Measurements from ENCODE around the gene IL10RA.

IL10RA gene

GRCh38 chr11:117992136-117992535 is 5.9 kb downstream of the IL10RA start:
- no peak for DNase-seq (ENCODE audit: low spot score)

- DNase-seq (ENCODE audit: low spot score), result no peak
These were observed 6.4 kb downstream of the IL10RA start for GRCh38 chr11:117992620-117993019.

GRCh38 chr11:117993988-117994745 is 8.0 kb downstream of the IL10RA start:
- peak; percentile 66 for DNase-seq (ENCODE audit: low spot score)

- no peak for DNase-seq (ENCODE audit: low spot score)
These were observed 9.3 kb downstream of the IL10RA start for GRCh38 chr11:117995472-117995871.

GRCh38 chr11:117996058-117996457 is 9.9 kb downstream of the IL10RA start:
- DNase-seq (ENCODE audit: low spot score), result no peak

- DNase-seq (ENCODE audit: low spot score), result no peak
These were observed 11.2 kb downstream of the IL10RA start for GRCh38 chr11:117997406-117997805.

GRCh38 chr11:117997823-117998579 is 11.8 kb downstream of the IL10RA start:
- no peak for DNase-seq (ENCODE audit: low spot score)

- DNase-seq (ENCODE audit: low spot score), result no peak
These were observed 12.6 kb downstream of the IL10RA start for GRCh38 chr11:117998664-117999353.

GRCh38 chr11:117999354-117999993 is 13.3 kb downstream of the IL10RA start:
- DNase-seq (ENCODE audit: low spot score), result no peak

- no peak for DNase-seq (ENCODE audit: low spot score)
These were observed 14.1 kb downstream of the IL10RA start for GRCh38 chr11:118000067-118000849.

- DNase-seq (ENCODE audit: low spot score), result no peak
These were observed 14.6 kb downstream of the IL10RA start for GRCh38 chr11:118000850-118001228.

GRCh38 chr11:118001494-118001971 is 15.3 kb downstream of the IL10RA start:
- DNase-seq (ENCODE audit: low spot score), result no peak

GRCh38 chr11:118002010-118002540 is 15.9 kb downstream of the IL10RA start:
- DNase-seq (ENCODE audit: low spot score), result no peak

- DNase-seq (ENCODE audit: low spot score), result no peak
These were observed 16.6 kb downstream of the IL10RA start for GRCh38 chr11:118002541-118003423.

GRCh38 chr11:118003456-118003855 is 17.3 kb downstream of the IL10RA start:
- no peak for DNase-seq (ENCODE audit: low spot score)

- no peak for DNase-seq (ENCODE audit: low spot score)
These were observed 18.5 kb downstream of the IL10RA start for GRCh38 chr11:118004543-118005223.

GRCh38 chr11:118005224-118006152 is 19.3 kb downstream of the IL10RA start:
- no peak for DNase-seq (ENCODE audit: low spot score)

GRCh38 chr11:118006153-118006534 is 19.9 kb downstream of the IL10RA start:
- DNase-seq (ENCODE audit: low spot score), result peak; percentile 62
